ENCODE results near the gene CDRT15L2. TPM values are rescaled to one million over a fixed set of nuclear protein-coding genes. Genes with fewer than 3 reads are reported as not detected.
"Not testable (repeated sequence)": the region's sequence is repeated elsewhere in the genome, so short reads cannot be mapped to it uniquely, and the experiment has no call there.

CDRT15L2 gene
- total and polyA plus RNA-seq, 2 donors (not counting 1 experiment from before 2014, with no cell fraction given) = not detected

GRCh38 chr17:20565711-20566110 is 13.8 kb upstream of the CDRT15L2 start:
- Histone ChIP-seq H3K9me3 (ENCODE audit: control insufficient read depth, insufficient read depth, low read depth, low read length) (no peaks in the 10 kb centered on the region), H2AFZ (ENCODE audit: low read length) (no peak overlapping the region), H3K79me2 (ENCODE audit: control insufficient read depth, insufficient read depth, low read length) (no peaks in the 10 kb centered on the region), H3K36me3 (ENCODE audit: control insufficient read depth, insufficient read depth, low read length) (no peaks in the 10 kb centered on the region), H3K9ac (ENCODE audit: insufficient read depth, low read length) (no peak overlapping the region), H3K27me3 (ENCODE audit: control insufficient read depth, insufficient read depth, low read length) (no peaks in the 10 kb centered on the region), H3K27ac (ENCODE audit: insufficient read depth, low read length) (no peak overlapping the region), H3K4me3 (replicated peaks in 1 of 4; ENCODE audit: control extremely low read depth in 1 of 4, insufficient read depth in 1 of 4, low read depth in 3 of 4, low read length in 4 of 4) (no peak overlapping the region), H3K4me1 (ENCODE audit: control insufficient read depth, extremely low read depth, insufficient read depth, low read length) (no peaks in the 10 kb centered on the region), H3K4me2 (ENCODE audit: extremely low read depth, insufficient read depth, low read length) (no peak overlapping the region), H4K20me1 (ENCODE audit: control insufficient read depth, extremely low read depth, insufficient read depth, low read length) (no peaks in the 10 kb centered on the region)
- TF ChIP-seq CTCF (conservative IDR thresholded peaks at IDR 0.05 in 1 of 2, IDR thresholded peaks at IDR 0.05 in 1 of 2; ENCODE audit: low read depth in 1 of 2, low read length in 2 of 2) (no peak), EZH2 (IDR thresholded peaks at IDR 0.05; ENCODE audit: low read length, missing control alignments) (no peak)
- no peak for DNase-seq (ENCODE audit: low read depth in 2 of 2)

- not testable (repeated sequence) for H3K27me3 ChIP-seq (ENCODE audit: control insufficient read depth, insufficient read depth, low read length); H3K4me3 ChIP-seq (replicated peaks in 1 of 4; ENCODE audit: control extremely low read depth in 1 of 4, insufficient read depth in 1 of 4, low read depth in 3 of 4, low read length in 4 of 4); H3K79me2 ChIP-seq (ENCODE audit: control insufficient read depth, insufficient read depth, low read length); H3K4me2 ChIP-seq (ENCODE audit: extremely low read depth, insufficient read depth, low read length); H3K36me3 ChIP-seq (ENCODE audit: control insufficient read depth, insufficient read depth, low read length); H3K9me3 ChIP-seq (ENCODE audit: control insufficient read depth, insufficient read depth, low read depth, low read length); H3K4me1 ChIP-seq (ENCODE audit: control insufficient read depth, extremely low read depth, insufficient read depth, low read length); H3K9ac ChIP-seq (ENCODE audit: insufficient read depth, low read length); H3K27ac ChIP-seq (ENCODE audit: insufficient read depth, low read length); DNase-seq (ENCODE audit: low read depth in 2 of 2); H2AFZ ChIP-seq (ENCODE audit: low read length); H4K20me1 ChIP-seq (ENCODE audit: control insufficient read depth, extremely low read depth, insufficient read depth, low read length)
Measured at GRCh38 chr17:20566736-20567135, 12.8 kb upstream of the CDRT15L2 start.

- H3K36me3 ChIP-seq (ENCODE audit: control insufficient read depth, insufficient read depth, low read length); H3K9me3 ChIP-seq (ENCODE audit: control insufficient read depth, insufficient read depth, low read depth, low read length); H4K20me1 ChIP-seq (ENCODE audit: control insufficient read depth, extremely low read depth, insufficient read depth, low read length); H2AFZ ChIP-seq (ENCODE audit: low read length); H3K27me3 ChIP-seq (ENCODE audit: control insufficient read depth, insufficient read depth, low read length); DNase-seq (ENCODE audit: low read depth in 2 of 2); H3K4me1 ChIP-seq (ENCODE audit: control insufficient read depth, extremely low read depth, insufficient read depth, low read length); H3K27ac ChIP-seq (ENCODE audit: insufficient read depth, low read length); H3K79me2 ChIP-seq (ENCODE audit: control insufficient read depth, insufficient read depth, low read length); H3K4me2 ChIP-seq (ENCODE audit: extremely low read depth, insufficient read depth, low read length); H3K9ac ChIP-seq (ENCODE audit: insufficient read depth, low read length); H3K4me3 ChIP-seq (replicated peaks in 1 of 4; ENCODE audit: control extremely low read depth in 1 of 4, insufficient read depth in 1 of 4, low read depth in 3 of 4, low read length in 4 of 4): not testable (repeated sequence)
Measured at GRCh38 chr17:20567421-20567820, 12.1 kb upstream of the CDRT15L2 start.

- not testable (repeated sequence) for H3K9me3 ChIP-seq (ENCODE audit: control insufficient read depth, insufficient read depth, low read depth, low read length); H2AFZ ChIP-seq (ENCODE audit: low read length); DNase-seq (ENCODE audit: low read depth in 2 of 2); H3K4me2 ChIP-seq (ENCODE audit: extremely low read depth, insufficient read depth, low read length); H3K27me3 ChIP-seq (ENCODE audit: control insufficient read depth, insufficient read depth, low read length); H3K79me2 ChIP-seq (ENCODE audit: control insufficient read depth, insufficient read depth, low read length); H3K4me3 ChIP-seq (replicated peaks in 1 of 4; ENCODE audit: control extremely low read depth in 1 of 4, insufficient read depth in 1 of 4, low read depth in 3 of 4, low read length in 4 of 4); H3K9ac ChIP-seq (ENCODE audit: insufficient read depth, low read length); H3K27ac ChIP-seq (ENCODE audit: insufficient read depth, low read length); H3K4me1 ChIP-seq (ENCODE audit: control insufficient read depth, extremely low read depth, insufficient read depth, low read length); H4K20me1 ChIP-seq (ENCODE audit: control insufficient read depth, extremely low read depth, insufficient read depth, low read length); H3K36me3 ChIP-seq (ENCODE audit: control insufficient read depth, insufficient read depth, low read length)
Measured at GRCh38 chr17:20568604-20569003, 10.9 kb upstream of the CDRT15L2 start.

GRCh38 chr17:20571653-20572052 is 7.9 kb upstream of the CDRT15L2 start:
- H3K27me3 ChIP-seq (ENCODE audit: control insufficient read depth, insufficient read depth, low read length); H4K20me1 ChIP-seq (ENCODE audit: control insufficient read depth, extremely low read depth, insufficient read depth, low read length); DNase-seq (ENCODE audit: low read depth in 2 of 2): not testable (repeated sequence)

GRCh38 chr17:20573216-20573615 is 6.3 kb upstream of the CDRT15L2 start:
- not testable (repeated sequence) for H3K4me2 ChIP-seq (ENCODE audit: extremely low read depth, insufficient read depth, low read length); H3K27ac ChIP-seq (ENCODE audit: insufficient read depth, low read length); H2AFZ ChIP-seq (ENCODE audit: low read length)

More at GRCh38 chr17:20571653-20572052, 7.9 kb upstream of the CDRT15L2 start:
- H3K9me3 ChIP-seq (ENCODE audit: control insufficient read depth, insufficient read depth, low read depth, low read length); H3K79me2 ChIP-seq (ENCODE audit: control insufficient read depth, insufficient read depth, low read length); H3K27ac ChIP-seq (ENCODE audit: insufficient read depth, low read length); H3K36me3 ChIP-seq (ENCODE audit: control insufficient read depth, insufficient read depth, low read length); H3K4me3 ChIP-seq (replicated peaks in 1 of 4; ENCODE audit: control extremely low read depth in 1 of 4, insufficient read depth in 1 of 4, low read depth in 3 of 4, low read length in 4 of 4); H3K4me2 ChIP-seq (ENCODE audit: extremely low read depth, insufficient read depth, low read length); H2AFZ ChIP-seq (ENCODE audit: low read length); H3K9ac ChIP-seq (ENCODE audit: insufficient read depth, low read length); H3K4me1 ChIP-seq (ENCODE audit: control insufficient read depth, extremely low read depth, insufficient read depth, low read length): not testable (repeated sequence)

More at GRCh38 chr17:20573216-20573615, 6.3 kb upstream of the CDRT15L2 start:
- not testable (repeated sequence) for H3K4me3 ChIP-seq (replicated peaks in 1 of 4; ENCODE audit: control extremely low read depth in 1 of 4, insufficient read depth in 1 of 4, low read depth in 3 of 4, low read length in 4 of 4); DNase-seq (ENCODE audit: low read depth in 2 of 2); H3K9ac ChIP-seq (ENCODE audit: insufficient read depth, low read length); H3K79me2 ChIP-seq (ENCODE audit: control insufficient read depth, insufficient read depth, low read length); H3K4me1 ChIP-seq (ENCODE audit: control insufficient read depth, extremely low read depth, insufficient read depth, low read length); H3K27me3 ChIP-seq (ENCODE audit: control insufficient read depth, insufficient read depth, low read length); H3K9me3 ChIP-seq (ENCODE audit: control insufficient read depth, insufficient read depth, low read depth, low read length); H4K20me1 ChIP-seq (ENCODE audit: control insufficient read depth, extremely low read depth, insufficient read depth, low read length); H3K36me3 ChIP-seq (ENCODE audit: control insufficient read depth, insufficient read depth, low read length)

Data from fibroblast of lung (primary cell).